DOHH2 (cell line): Measurements from ENCODE around the gene SPART.

ENCODE experiments used
- H3F3A ChIP-seq: fragments of 200-600 bp; sonication (generic), shearing (Covaris generic); 2 replicates; pipeline ENCODE4 v1.6.0; 2016; ENCODE audit warnings: antibody characterized with exemption, mild to moderate bottlenecking; ENCODE audit not compliant: control insufficient read depth, insufficient read depth
- H3K27ac ChIP-seq: fragments of 200-600 bp; sonication (generic); 2 replicates; pipeline ENCODE4 v1.5.1; 2014; ENCODE audit warnings: low read depth, mild to moderate bottlenecking, low read length, moderate library complexity
- H3K27me3 ChIP-seq: fragments of 200-600 bp; sonication (generic); 2 replicates; pipeline ENCODE4 v1.6.1; 2014; ENCODE audit warnings: mild to moderate bottlenecking, low read length, mixed read lengths; ENCODE audit not compliant: control insufficient read depth
- H3K36me3 ChIP-seq: fragments of 200-600 bp; sonication (generic); 2 replicates; pipeline ENCODE4 v1.6.1; 2014; ENCODE audit warnings: mild to moderate bottlenecking, low read length, moderate library complexity, mixed read lengths; ENCODE audit not compliant: control insufficient read depth
- H3K4me1 ChIP-seq: fragments of 200-600 bp; sonication (generic); 2 replicates; pipeline ENCODE4 v1.6.1; 2014; ENCODE audit warnings: mild to moderate bottlenecking, low read length, mixed read lengths; ENCODE audit not compliant: control insufficient read depth
- H3K4me2 ChIP-seq: fragments of 200-600 bp; sonication (generic); 2 replicates; pipeline ENCODE4 v1.6.0; 2014; ENCODE audit warnings: mild to moderate bottlenecking, low read length, moderate library complexity
- H3K4me3 ChIP-seq: fragments of 200-600 bp; sonication (generic); 2 replicates; pipeline ENCODE4 v1.5.1; 2014; ENCODE audit warnings: mild to moderate bottlenecking, low read length, mixed read lengths
- H3K79me2 ChIP-seq: fragments of 200-600 bp; sonication (generic); 2 replicates; pipeline ENCODE4 v1.6.1; 2014; ENCODE audit warnings: mild to moderate bottlenecking, low read length, mixed read lengths; ENCODE audit not compliant: control insufficient read depth
- H3K9me2 ChIP-seq: fragments of 200-600 bp; sonication (generic); replicated peaks from 2 replicates; pipeline ENCODE4 v1.6.1; 2014; ENCODE audit warnings: mild to moderate bottlenecking, low read length, mixed read lengths; ENCODE audit not compliant: control insufficient read depth
- H3K9me3 ChIP-seq: fragments of 200-600 bp; sonication (generic); 2 replicates; pipeline ENCODE4 v1.6.1; 2014; ENCODE audit warnings: antibody characterized with exemption, low read length, mixed read lengths; ENCODE audit not compliant: control insufficient read depth, insufficient read depth
- H4K20me1 ChIP-seq: fragments of 200-600 bp; sonication (generic); 2 replicates; pipeline ENCODE4 v1.6.0; 2014; ENCODE audit warnings: low read depth, mild to moderate bottlenecking, antibody characterized with exemption, low read length, moderate library complexity; ENCODE audit not compliant: control insufficient read depth, insufficient read depth
- EZH2phosphoT487 ChIP-seq: fragments of 200-600 bp; sonication (generic); IDR thresholded peaks from 2 replicates; pipeline ENCODE4 v1.6.1; 2017; ENCODE audit warnings: borderline replicate concordance, mild to moderate bottlenecking, antibody characterized with exemption, low read length, moderate library complexity, mixed read lengths
- TF ChIP-seq, protein P1 (sequence below): fragments of 200-600 bp; sonication (generic); IDR thresholded peaks from one replicate; pipeline ENCODE4 v1.5.1; 2014; ENCODE audit warnings: antibody characterized with exemption, mild to moderate bottlenecking, low read depth, low read length; ENCODE audit not compliant: poor library complexity, severe bottlenecking

Gene SPART

GRCh38 chr13:36288794-36289391 lies 57.3 kb downstream of the SPART start:
- Histone ChIP-seq H3K36me3 (no peaks in the 10 kb centered on the region), H3K79me2 (no peaks in the 10 kb centered on the region), H3K27ac (no peak overlapping the region), H3K4me3 (no peak overlapping the region), H3K4me1 (no peaks in the 10 kb centered on the region), H3K9me3 (peaks cover 9% of the 10 kb centered on the region), H3K27me3 (peaks cover 5% of the 10 kb centered on the region; the same call in 1 of the 2 replicates), H3F3A (no peaks in the 10 kb centered on the region), H3K4me2 (no peak overlapping the region), H4K20me1 (no peaks in the 10 kb centered on the region), H3K9me2 (no peaks in the 10 kb centered on the region)
- TF ChIP-seq, protein P1, sequence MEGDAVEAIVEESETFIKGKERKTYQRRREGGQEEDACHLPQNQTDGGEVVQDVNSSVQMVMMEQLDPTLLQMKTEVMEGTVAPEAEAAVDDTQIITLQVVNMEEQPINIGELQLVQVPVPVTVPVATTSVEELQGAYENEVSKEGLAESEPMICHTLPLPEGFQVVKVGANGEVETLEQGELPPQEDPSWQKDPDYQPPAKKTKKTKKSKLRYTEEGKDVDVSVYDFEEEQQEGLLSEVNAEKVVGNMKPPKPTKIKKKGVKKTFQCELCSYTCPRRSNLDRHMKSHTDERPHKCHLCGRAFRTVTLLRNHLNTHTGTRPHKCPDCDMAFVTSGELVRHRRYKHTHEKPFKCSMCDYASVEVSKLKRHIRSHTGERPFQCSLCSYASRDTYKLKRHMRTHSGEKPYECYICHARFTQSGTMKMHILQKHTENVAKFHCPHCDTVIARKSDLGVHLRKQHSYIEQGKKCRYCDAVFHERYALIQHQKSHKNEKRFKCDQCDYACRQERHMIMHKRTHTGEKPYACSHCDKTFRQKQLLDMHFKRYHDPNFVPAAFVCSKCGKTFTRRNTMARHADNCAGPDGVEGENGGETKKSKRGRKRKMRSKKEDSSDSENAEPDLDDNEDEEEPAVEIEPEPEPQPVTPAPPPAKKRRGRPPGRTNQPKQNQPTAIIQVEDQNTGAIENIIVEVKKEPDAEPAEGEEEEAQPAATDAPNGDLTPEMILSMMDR = no peak
- TF ChIP-seq EZH2phosphoT487 = no peak

DNA sequence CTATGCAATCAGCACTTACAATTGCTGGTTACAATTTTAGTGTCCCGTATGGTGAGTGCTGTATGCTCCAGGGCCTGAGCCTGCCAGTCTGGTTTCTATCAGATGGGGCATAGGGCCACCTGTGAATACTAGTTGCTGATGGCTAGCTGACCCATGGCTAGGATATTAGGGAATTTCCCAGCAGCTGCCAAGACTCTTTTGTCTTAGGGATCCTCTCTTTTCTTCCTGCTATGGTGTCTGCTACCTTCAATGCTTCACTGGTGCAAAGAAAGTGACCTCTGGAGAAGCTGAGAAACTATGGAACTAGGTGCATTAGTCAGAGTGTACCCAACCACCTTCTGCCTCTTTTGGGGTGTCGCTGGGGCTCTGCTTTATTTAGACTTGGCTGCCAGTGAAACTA lies 60.2 kb downstream of the SPART start:
- Histone ChIP-seq H3K79me2 (no peaks in the 10 kb centered on the region), H3K9me3 (peaks cover 9% of the 10 kb centered on the region), H3K36me3 (no peaks in the 10 kb centered on the region), H4K20me1 (no peaks in the 10 kb centered on the region), H3K4me1 (no peaks in the 10 kb centered on the region), H3K27ac (no peak overlapping the region), H3K4me2 (no peak overlapping the region), H3K27me3 (peaks cover 5% of the 10 kb centered on the region; the same call in 1 of the 2 replicates), H3K9me2 (no peaks in the 10 kb centered on the region), H3K4me3 (no peak overlapping the region), H3F3A (no peaks in the 10 kb centered on the region)
- TF ChIP-seq EZH2phosphoT487 = no peak
- TF ChIP-seq, protein P1 = no peak

DNA sequence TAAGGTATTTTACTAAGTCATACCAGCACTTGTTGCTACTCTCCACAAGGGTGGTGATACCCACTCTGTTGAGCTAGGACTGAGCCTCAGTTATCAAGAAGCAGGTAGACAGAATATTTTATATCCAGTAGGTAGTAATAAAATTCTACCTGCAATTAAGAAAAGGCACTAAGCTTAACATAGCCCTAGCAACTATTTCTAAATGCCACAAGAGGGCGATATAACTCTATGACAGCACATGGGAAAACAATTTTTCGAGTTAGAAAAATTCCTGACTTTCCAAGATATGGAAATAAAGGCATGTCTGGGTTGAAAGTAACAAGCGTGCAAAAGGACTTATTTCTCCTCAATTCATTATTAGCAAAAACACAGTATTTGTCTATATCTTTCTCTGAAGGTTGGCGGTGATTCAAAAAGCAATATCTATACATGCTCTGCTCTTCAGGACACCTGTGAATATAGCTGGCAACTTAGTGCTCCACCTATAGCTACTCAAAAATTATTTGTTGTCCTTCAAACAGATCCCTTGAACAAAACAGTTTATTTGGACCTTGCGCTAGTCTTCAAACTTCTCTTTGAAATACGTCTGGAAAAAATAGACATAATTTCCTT lies 63.3 kb downstream of the SPART start:
- H3K4me3 ChIP-seq = no peak overlapping the region
- no peaks in the 10 kb centered on the region for H3F3A ChIP-seq
- TF ChIP-seq EZH2phosphoT487 = no peak
- TF ChIP-seq, protein P1 = peak; percentile 84
- H3K9me3 ChIP-seq = no peaks in the 10 kb centered on the region
- no peaks in the 10 kb centered on the region for H3K9me2 ChIP-seq
- no peaks in the 10 kb centered on the region for H4K20me1 ChIP-seq
- no peaks in the 10 kb centered on the region for H3K36me3 ChIP-seq
- peaks cover 5% of the 10 kb centered on the region; the same call in 1 of the 2 replicates for H3K27me3 ChIP-seq
- H3K27ac ChIP-seq = no peak overlapping the region
- H3K79me2 ChIP-seq = no peaks in the 10 kb centered on the region
- no peaks in the 10 kb centered on the region for H3K4me1 ChIP-seq
- H3K4me2 ChIP-seq = no peak overlapping the region
